Fibroblast of mammary gland (primary cell): ENCODE measurements around the gene DCDC1.

Experiments
- DNase-seq: peaks from one replicate; pipeline ENCODE4 v3.0.0-alpha.2; 2010; ENCODE audit warnings: low read depth
- H3K4me3 ChIP-seq: 2 replicates; pipeline ENCODE4 v1.5.1; 2011; ENCODE audit warnings: low read depth, mild to moderate bottlenecking, low read length, moderate library complexity; ENCODE audit not compliant: control insufficient read depth
- CTCF ChIP-seq: conservative IDR thresholded peaks from 2 replicates; pipeline ENCODE4 v1.5.1; 2011; ENCODE audit warnings: low read depth, low read length, inconsistent platforms; ENCODE audit not compliant: control insufficient read depth, insufficient read depth

Gene DCDC1

DNA sequence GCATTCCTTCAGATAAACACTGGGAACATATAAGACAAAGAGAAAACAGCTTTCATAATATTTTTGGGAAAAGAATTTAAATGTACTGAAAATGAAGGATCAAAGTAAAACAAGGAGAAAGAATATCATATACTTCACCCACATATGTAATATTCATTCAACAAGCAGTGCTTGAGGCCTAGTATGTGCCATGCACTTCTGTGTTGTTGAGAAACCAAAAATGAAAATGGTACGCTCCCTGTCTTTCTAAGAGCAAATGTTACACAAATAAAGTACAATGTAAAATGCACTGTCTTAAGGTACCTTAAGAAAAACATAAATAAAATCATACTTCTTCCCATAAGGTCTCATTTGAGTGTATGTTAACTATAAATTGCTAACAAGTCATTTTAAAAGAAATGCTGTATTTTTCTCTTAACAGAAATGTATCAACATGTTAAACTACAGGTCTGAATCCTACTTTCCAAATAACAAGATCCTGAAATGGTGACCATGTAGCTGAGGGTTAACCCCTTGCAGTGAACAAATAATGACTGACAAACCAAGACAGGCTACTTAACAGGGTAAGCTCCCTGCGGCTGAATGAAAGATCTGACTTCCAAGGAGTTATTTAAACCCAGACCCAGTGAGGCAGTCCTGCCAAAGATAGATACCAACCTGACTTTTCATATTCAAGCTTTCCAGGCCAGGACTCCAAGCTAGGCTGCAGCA, 377.6 kb downstream of the DCDC1 start:
- no peak for DNase-seq

DNA sequence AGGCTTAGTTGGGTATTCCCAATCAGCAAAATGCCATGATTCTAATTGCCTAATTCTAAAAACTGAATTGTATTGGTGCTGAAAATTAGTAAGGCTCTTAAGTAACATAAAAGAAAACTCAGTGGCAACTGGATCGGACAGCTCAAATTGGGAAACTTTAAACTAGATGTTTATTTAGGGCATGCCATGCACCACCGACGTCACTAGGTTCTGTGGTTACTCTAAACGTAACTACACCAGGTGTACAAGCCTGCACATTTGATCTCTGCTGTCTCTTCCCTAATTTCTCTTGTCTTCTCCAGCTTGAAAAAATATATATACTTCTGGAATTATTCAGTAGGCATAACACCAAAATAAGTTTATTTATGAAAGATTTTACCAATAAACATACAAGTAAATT, 378.2 kb downstream of the DCDC1 start:
- no peak overlapping the region for H3K4me3 ChIP-seq
- no peak for TF ChIP-seq CTCF
- DNase-seq = no peak

More for the DNA sequence above, 377.6 kb downstream of the DCDC1 start:
- H3K4me3 ChIP-seq = no peak overlapping the region
- TF ChIP-seq CTCF = no peak

DNA sequence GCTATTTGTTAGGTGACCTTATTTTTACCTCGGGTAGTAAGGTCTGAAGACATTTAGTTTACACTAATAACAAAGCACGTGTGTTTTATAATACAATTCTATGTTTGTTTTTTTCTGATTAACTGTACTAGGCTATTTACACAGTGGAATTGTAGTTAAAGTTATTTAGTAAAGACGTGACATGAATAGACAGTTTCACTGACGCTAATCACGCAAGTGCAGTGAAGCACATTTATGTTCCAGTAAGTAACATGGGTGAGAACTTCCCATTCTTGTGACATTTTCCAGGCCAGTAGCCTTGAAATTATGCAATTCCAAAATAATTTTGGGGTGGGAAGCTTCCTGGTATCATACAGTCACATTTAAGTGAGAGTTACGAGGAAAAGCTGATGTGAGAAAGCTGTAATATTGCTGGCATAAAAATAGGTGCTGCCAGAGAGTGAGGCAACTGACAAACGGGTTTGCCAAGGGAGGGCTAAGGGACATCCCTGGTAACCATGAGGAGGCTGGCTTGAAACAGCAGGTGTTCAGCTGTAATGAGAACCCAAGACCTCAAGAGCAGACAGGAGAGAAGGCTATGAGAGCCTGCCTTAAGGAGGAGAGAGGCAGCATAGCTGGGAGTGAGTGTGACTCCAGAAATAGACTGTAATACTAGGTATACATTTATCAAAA, 378.8 kb downstream of the DCDC1 start:
- no peak for DNase-seq
- no peak overlapping the region for H3K4me3 ChIP-seq
- no peak for TF ChIP-seq CTCF

DNA sequence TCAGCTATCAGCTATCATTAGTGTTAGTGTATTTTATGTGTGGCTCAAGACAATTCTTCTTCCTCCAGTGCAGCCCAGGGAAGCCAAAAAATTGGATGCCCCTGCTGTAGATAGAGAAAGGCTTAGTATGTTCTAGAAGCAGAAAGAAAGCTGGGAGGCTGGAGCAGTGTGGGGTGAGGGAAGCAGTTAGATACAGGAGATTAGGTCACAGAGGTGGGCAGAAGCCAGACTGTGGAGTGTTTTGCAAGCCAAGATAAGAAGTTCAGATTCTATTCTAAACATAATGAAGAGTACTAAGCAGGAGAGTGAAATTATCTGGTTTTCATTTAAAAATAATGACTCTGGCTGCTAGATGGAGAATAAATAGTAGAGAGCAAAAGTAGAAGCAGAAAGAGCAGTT, 381.7 kb downstream of the DCDC1 start:
- DNase-seq = no peak
- no peak for TF ChIP-seq CTCF
- H3K4me3 ChIP-seq = no peak overlapping the region

- H3K4me3 ChIP-seq = no peak overlapping the region
- no peak for DNase-seq
- TF ChIP-seq CTCF = no peak
Measured at GRCh38 chr11:30985536-30985935, 384.0 kb downstream of the DCDC1 start.

DNA sequence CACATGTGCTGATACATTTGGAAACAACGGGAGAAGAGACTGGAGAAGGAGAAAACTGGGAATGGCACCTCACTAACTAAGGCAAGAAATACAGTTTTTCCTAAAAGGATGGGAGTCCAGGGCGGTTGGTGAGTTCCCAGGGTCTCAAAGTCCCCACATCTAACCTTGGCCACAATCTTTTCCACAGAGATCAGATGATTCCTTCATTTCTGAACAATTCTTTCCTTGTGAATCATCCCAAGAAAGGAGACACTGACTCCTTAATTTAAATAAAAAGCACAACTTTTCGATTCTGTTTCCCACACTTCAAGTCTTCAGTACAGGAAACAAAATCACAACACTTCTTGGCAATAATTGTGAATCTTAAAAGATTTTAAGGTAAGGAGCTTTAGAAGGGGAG, 384.7 kb downstream of the DCDC1 start:
- H3K4me3 ChIP-seq = no peak overlapping the region
- no peak for TF ChIP-seq CTCF
- peak; percentile 30 for DNase-seq

GRCh38 chr11:30984442-30984816, 385.1 kb downstream of the DCDC1 start:
- DNase-seq = peak; percentile 70
- TF ChIP-seq CTCF = no peak
- H3K4me3 ChIP-seq = no peak overlapping the region
